ENCODE data around the gene HGFAC. TPM values are rescaled to one million over a fixed set of nuclear protein-coding genes. Genes with fewer than 3 reads are reported as not detected.

Gene HGFAC
- total and polyA plus RNA-seq, 2 of the 13 experiments (the other 11 are each of a cell fraction or from before 2014, with no cell fraction given), result 8.5 to 63.6 TPM

- TF ChIP-seq IKZF4 (CRISPR knock-in tag; IDR thresholded peaks at IDR 0.05; ENCODE audit: borderline replicate concordance, low read depth, not compliant biosample characterization) (no peak), ZNF260 (CRISPR knock-in tag; IDR thresholded peaks at IDR 0.05; ENCODE audit: borderline replicate concordance, low read depth) (no peak), ZNF607 (CRISPR knock-in tag; IDR thresholded peaks at IDR 0.05; ENCODE audit: borderline replicate concordance) (no peak), NR3C1 (CRISPR knock-in tag; IDR thresholded peaks at IDR 0.05) (no peak), ZNF230 (CRISPR knock-in tag; IDR thresholded peaks at IDR 0.05) (no peak), HCFC1 (IDR thresholded peaks at IDR 0.05; ENCODE audit: low read depth, low read length) (no peak), ZBTB7B (CRISPR knock-in tag; IDR thresholded peaks at IDR 0.05) (peak; percentile 87), ZNF101 (CRISPR knock-in tag; IDR thresholded peaks at IDR 0.05; ENCODE audit: borderline replicate concordance, low read depth) (no peak), XBP1 (CRISPR knock-in tag; IDR thresholded peaks at IDR 0.05) (no peak), ZNF563 (CRISPR knock-in tag; IDR thresholded peaks at IDR 0.05) (no peak), SIX4 (CRISPR knock-in tag; IDR thresholded peaks at IDR 0.05) (no peak), DMAP1 (CRISPR knock-in tag; IDR thresholded peaks at IDR 0.05) (no peak; the same call in 1 of the 2 replicates), KDM5B (CRISPR knock-in tag; IDR thresholded peaks at IDR 0.05; ENCODE audit: borderline replicate concordance) (no peak), DR1 (CRISPR knock-in tag; IDR thresholded peaks at IDR 0.05) (no peak), ZNF772 (CRISPR knock-in tag; IDR thresholded peaks at IDR 0.05) (no peak), ZSCAN25 (CRISPR knock-in tag; IDR thresholded peaks at IDR 0.05) (no peak), TFE3 (CRISPR knock-in tag; IDR thresholded peaks at IDR 0.05) (no peak), CHD4 (IDR thresholded peaks at IDR 0.05; ENCODE audit: borderline replicate concordance, low read length) (no peak), NR1H2 (CRISPR knock-in tag; IDR thresholded peaks at IDR 0.05; ENCODE audit: borderline replicate concordance, low read depth) (no peak), KLF9 (CRISPR knock-in tag; IDR thresholded peaks at IDR 0.05; ENCODE audit: low read depth) (no peak), ZNF431 (CRISPR knock-in tag; IDR thresholded peaks at IDR 0.05; ENCODE audit: borderline replicate concordance, low read depth) (no peak), HES4 (CRISPR knock-in tag; IDR thresholded peaks at IDR 0.05; ENCODE audit: borderline replicate concordance) (no peak), TCF12 (IDR thresholded peaks at IDR 0.05) (no peak), TCF12 (CRISPR knock-in tag; IDR thresholded peaks at IDR 0.05) (no peak), NCOA2 (CRISPR knock-in tag; IDR thresholded peaks at IDR 0.05) (peak; percentile 47; the same call in 1 of the 2 replicates), CERS6 (CRISPR knock-in tag; IDR thresholded peaks at IDR 0.05) (no peak), MAFK (conservative IDR thresholded peaks at IDR 0.05 in 1 of 2, IDR thresholded peaks at IDR 0.05 in 1 of 2; ENCODE audit: low read length in 2 of 2) (no peak), PTBP1 (IDR thresholded peaks at IDR 0.05; ENCODE audit: low read depth, low read length, poor library complexity, severe bottlenecking) (no peak), ARNT (IDR thresholded peaks at IDR 0.05) (no peak), HIVEP1 (CRISPR knock-in tag; IDR thresholded peaks at IDR 0.05) (no peak), ZNF709 (CRISPR knock-in tag; IDR thresholded peaks at IDR 0.05) (no peak)
- TF ChIP-seq, protein P1, sequence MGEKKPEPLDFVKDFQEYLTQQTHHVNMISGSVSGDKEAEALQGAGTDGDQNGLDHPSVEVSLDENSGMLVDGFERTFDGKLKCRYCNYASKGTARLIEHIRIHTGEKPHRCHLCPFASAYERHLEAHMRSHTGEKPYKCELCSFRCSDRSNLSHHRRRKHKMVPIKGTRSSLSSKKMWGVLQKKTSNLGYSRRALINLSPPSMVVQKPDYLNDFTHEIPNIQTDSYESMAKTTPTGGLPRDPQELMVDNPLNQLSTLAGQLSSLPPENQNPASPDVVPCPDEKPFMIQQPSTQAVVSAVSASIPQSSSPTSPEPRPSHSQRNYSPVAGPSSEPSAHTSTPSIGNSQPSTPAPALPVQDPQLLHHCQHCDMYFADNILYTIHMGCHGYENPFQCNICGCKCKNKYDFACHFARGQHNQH (CRISPR knock-in tag; IDR thresholded peaks at IDR 0.05), result no peak
Measured at GRCh38 chr4:3442460-3442958, 741 bp downstream of the HGFAC start (continued).

Data from HepG2 (cell line).